ENCODE measurements around the gene COX10.

- TF ChIP-seq CTCF (conservative IDR thresholded peaks at IDR 0.05; ENCODE audit: low read length) (no peak), EZH2phosphoT487 (IDR thresholded peaks at IDR 0.05; ENCODE audit: borderline replicate concordance, low read depth, low read length) (no peak)
Observed at GRCh38 chr17:14211246-14211645, 141.9 kb downstream of the COX10 start.

All from OCI-LY7 (cell line).